Activated B cell treated with CpG ODN at 0.5 μM for 24 hours (primary cell): ENCODE data around the gene ARFGEF2. TPM values are rescaled to one million over a fixed set of nuclear protein-coding genes. Genes with fewer than 3 reads are reported as not detected.

Source experiments
- ATAC-seq: fragments of 200-7000 bp; cut with Tn5 transposase; one replicate; pipeline ENCODE4 v1.10.0; 2021; ENCODE audit warnings: low read depth, mild to moderate bottlenecking, moderate library complexity
- CTCF ChIA-PET: fragments of 350-600 bp; sonication (Branson Sonifier 250); formaldehyde crosslinking; loops from one replicate; lab custom pipeline; 2021; ENCODE audit warnings: antibody characterized with exemption; lab: Charles Lee
- POLR2A ChIA-PET: fragments of 350-600 bp; sonication (Branson Sonifier 250); formaldehyde crosslinking; loops from one replicate; lab custom pipeline; 2021; ENCODE audit warnings: antibody characterized with exemption; lab: Charles Lee
- DNase-seq: peaks from one replicate; pipeline ENCODE4 v3.0.0; 2022
- H3K27ac Mint-ChIP-seq: one replicate; pipeline ENCODE4 v1.8.0; 2020; ENCODE audit warnings: mixed read lengths
- H3K27me3 Mint-ChIP-seq: one replicate; pipeline ENCODE4 v1.8.0; 2021; ENCODE audit warnings: mixed read lengths
- H3K36me3 Mint-ChIP-seq: one replicate; pipeline ENCODE4 v1.8.0; 2021; ENCODE audit warnings: low read depth, mixed read lengths
- H3K4me1 Mint-ChIP-seq: one replicate; pipeline ENCODE4 v1.8.0; 2021; ENCODE audit warnings: mixed read lengths
- H3K4me3 Mint-ChIP-seq: one replicate; pipeline ENCODE4 v1.8.0; 2020; ENCODE audit warnings: mild to moderate bottlenecking, mixed read lengths
- H3K9me3 Mint-ChIP-seq: one replicate; pipeline ENCODE4 v1.8.0; 2020; ENCODE audit warnings: mixed read lengths
- CTCF ChIP-seq: fragments of 200-600 bp; IDR thresholded peaks from one replicate; pipeline ENCODE4 v1.8.0; 2022; ENCODE audit warnings: antibody characterized with exemption, mild to moderate bottlenecking
- intact Hi-C: fragments of 100-400 bp; cut with micrococcal nuclease; formaldehyde crosslinking; loops from one replicate; pipeline ENCODE4 v1.15.1; 2024
- total RNA-seq: library from RNA; stranded (reverse); gene quantifications from 2 replicates; pipeline ENCODE4 v1.2.3, GENCODE V29; 2022

Gene ARFGEF2
- total RNA-seq, 1 donor from 2014 or later: 39.0 TPM

DNA sequence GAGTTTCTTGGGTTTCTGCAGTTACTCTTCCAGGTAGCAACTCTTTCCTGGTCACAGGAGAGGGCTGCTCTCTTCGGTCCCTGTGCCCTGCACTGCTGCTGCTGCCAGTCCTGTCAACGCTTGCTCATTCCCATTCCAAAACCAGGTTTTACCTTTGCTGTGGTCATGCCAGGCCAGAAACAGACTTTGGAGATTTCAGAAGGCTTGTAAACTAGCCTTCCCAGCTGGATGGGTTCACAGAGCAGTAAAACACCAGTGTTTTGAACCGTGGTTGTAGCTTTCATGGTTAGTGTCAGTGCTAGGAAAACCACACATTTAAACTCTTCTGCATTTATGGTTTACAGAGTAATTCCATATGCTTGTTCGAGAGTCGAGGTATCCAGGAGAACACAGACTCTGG lies 16.2 kb downstream of the ARFGEF2 start:
- CTCF ChIA-PET: no interaction called here
- H3K4me3 Mint-ChIP-seq: no peak overlapping the region
- H3K36me3 Mint-ChIP-seq: peaks cover 29% of the 10 kb centered on the region
- no peak overlapping the region for H3K27ac Mint-ChIP-seq
- intact Hi-C loops: no loop called here
- no peaks in the 10 kb centered on the region for H3K27me3 Mint-ChIP-seq
- POLR2A ChIA-PET: no interaction called here
- no peaks in the 10 kb centered on the region for H3K9me3 Mint-ChIP-seq
- H3K4me1 Mint-ChIP-seq: peaks cover 8% of the 10 kb centered on the region
- ATAC-seq (no peak), DNase-seq (no peak)
- no peak for TF ChIP-seq CTCF

GRCh38 chr20:48938670-48939069 lies 17.2 kb downstream of the ARFGEF2 start:
- POLR2A ChIA-PET: no interaction called here
- no peak for DNase-seq
- Mint-ChIP-seq H3K36me3 (peaks cover 35% of the 10 kb centered on the region), H3K4me3 (no peak overlapping the region), H3K27me3 (no peaks in the 10 kb centered on the region), H3K27ac (no peak overlapping the region), H3K4me1 (peaks cover 8% of the 10 kb centered on the region), H3K9me3 (no peaks in the 10 kb centered on the region)
- CTCF ChIA-PET: no interaction called here
- no peak for ATAC-seq
- intact Hi-C loops: no loop called here
- no peak for TF ChIP-seq CTCF

DNA sequence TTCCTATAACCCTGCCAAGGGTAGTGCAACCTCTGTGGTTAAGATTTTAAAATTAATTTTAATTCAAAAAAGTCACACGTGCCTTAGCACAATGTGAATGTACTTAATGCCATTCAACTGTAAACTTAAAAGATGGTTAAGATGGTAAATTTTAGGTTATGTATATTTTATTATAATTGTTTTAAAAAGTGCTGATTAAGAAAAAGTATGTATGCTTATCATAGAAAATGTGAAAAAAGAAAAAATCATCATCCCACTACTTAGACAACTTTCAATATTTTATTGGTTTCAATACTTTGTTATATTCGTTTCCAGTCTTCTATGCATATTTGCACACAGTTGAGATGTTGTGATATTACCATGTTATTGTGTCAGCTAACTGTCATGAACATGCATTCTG lies 18.7 kb downstream of the ARFGEF2 start:
- Mint-ChIP-seq H3K36me3 (peaks cover 43% of the 10 kb centered on the region), H3K9me3 (no peaks in the 10 kb centered on the region), H3K27ac (no peak overlapping the region), H3K4me3 (no peak overlapping the region), H3K4me1 (no peaks in the 10 kb centered on the region), H3K27me3 (no peaks in the 10 kb centered on the region)
- ATAC-seq: no peak
- ChIA-PET CTCF (no interaction called here), POLR2A (no interaction called here)
- intact Hi-C loops: no loop called here
- DNase-seq: no peak
- no peak for TF ChIP-seq CTCF

GRCh38 chr20:48941467-48941866 lies 20.0 kb downstream of the ARFGEF2 start:
- peaks cover 53% of the 10 kb centered on the region for H3K36me3 Mint-ChIP-seq
- intact Hi-C loops: no loop called here
- no peaks in the 10 kb centered on the region for H3K9me3 Mint-ChIP-seq
- no peaks in the 10 kb centered on the region for H3K4me1 Mint-ChIP-seq
- H3K27me3 Mint-ChIP-seq: no peaks in the 10 kb centered on the region
- H3K27ac Mint-ChIP-seq: no peak overlapping the region
- ATAC-seq: no peak
- CTCF ChIA-PET: no interaction called here
- no peak for TF ChIP-seq CTCF
- POLR2A ChIA-PET: no interaction called here
- H3K4me3 Mint-ChIP-seq: no peak overlapping the region
- DNase-seq: no peak

GRCh38 chr20:48942730-48943129 lies 21.2 kb downstream of the ARFGEF2 start:
- no peak for ATAC-seq
- CTCF ChIA-PET: no interaction called here

More at GRCh38 chr20:48942730-48943129, 21.2 kb downstream of the ARFGEF2 start:
- H3K9me3 Mint-ChIP-seq: no peaks in the 10 kb centered on the region
- H3K4me3 Mint-ChIP-seq: no peak overlapping the region
- POLR2A ChIA-PET: no interaction called here
- intact Hi-C loops: no loop called here
- H3K27me3 Mint-ChIP-seq: no peaks in the 10 kb centered on the region
- DNase-seq: no peak
- H3K4me1 Mint-ChIP-seq: no peaks in the 10 kb centered on the region
- peaks cover 48% of the 10 kb centered on the region for H3K36me3 Mint-ChIP-seq
- TF ChIP-seq CTCF: no peak
- no peak overlapping the region for H3K27ac Mint-ChIP-seq
